T-helper 1 cell treated with Interleukin-12 subunit alpha and Interleukin-12 subunit beta and Interleukin-4 antibody, amounts not matched to agents 30 ng/mL and 1 ng/mL, for 36 hours (primary cell): ENCODE data around the gene EDIL3. TPM values are rescaled to one million over a fixed set of nuclear protein-coding genes. Genes with fewer than 3 reads are reported as not detected.
"Not testable (repeated sequence)": the region's sequence is repeated elsewhere in the genome, so short reads cannot be mapped to it uniquely, and the experiment has no call there.

Experiments used
- intact Hi-C: fragments of 100-400 bp; cut with micrococcal nuclease; formaldehyde crosslinking; loops from one replicate; pipeline ENCODE4 v1.15.1; 2024
- total RNA-seq: library from RNA; stranded (reverse); gene quantifications from 2 replicates; pipeline ENCODE4 v1.2.3, GENCODE V29; 2022

EDIL3 gene
- total RNA-seq, 1 donor from 2014 or later: not detected

- intact Hi-C loops: loop anchor here (10.0 kb wide), 1 partner anchor 667 kb away; no protein-coding TSS in a partner anchor
These were observed 2.9 kb downstream of the EDIL3 start for GRCh38 chr5:84381502-84382362.

- intact Hi-C loops: loop anchor here (10.0 kb wide), 1 partner anchor 665 kb away; no protein-coding TSS in a partner anchor
These were observed 4.9 kb downstream of the EDIL3 start for GRCh38 chr5:84379749-84380148.

GRCh38 chr5:84378961-84379360 is 5.7 kb downstream of the EDIL3 start:
- intact Hi-C loops: no loop called here

GRCh38 chr5:84378420-84378819 is 6.3 kb downstream of the EDIL3 start:
- intact Hi-C loops: no loop called here

GRCh38 chr5:84376346-84376745 is 8.3 kb downstream of the EDIL3 start:
- intact Hi-C loops: no loop called here

- intact Hi-C loops: no loop called here
These were observed 10.1 kb downstream of the EDIL3 start for GRCh38 chr5:84374568-84374967.

- intact Hi-C loops: no loop called here
These were observed 11.2 kb downstream of the EDIL3 start for GRCh38 chr5:84373506-84373905.

- intact Hi-C loops: no loop called here
These were observed 12.5 kb downstream of the EDIL3 start for GRCh38 chr5:84372066-84372695.

GRCh38 chr5:84370176-84370575 is 14.5 kb downstream of the EDIL3 start:
- intact Hi-C loops: no loop called here

GRCh38 chr5:84364043-84364442 is 20.6 kb downstream of the EDIL3 start:
- intact Hi-C loops: no loop called here

GRCh38 chr5:84362061-84362720 is 22.5 kb downstream of the EDIL3 start:
- intact Hi-C loops: no loop called here

GRCh38 chr5:84361572-84361971 is 23.1 kb downstream of the EDIL3 start:
- intact Hi-C loops: no loop called here

GRCh38 chr5:84360056-84360455 is 24.6 kb downstream of the EDIL3 start:
- intact Hi-C loops: no loop called here

GRCh38 chr5:84354101-84354500 is 30.6 kb downstream of the EDIL3 start:
- intact Hi-C loops: no loop called here

GRCh38 chr5:84344788-84345187 is 39.9 kb downstream of the EDIL3 start:
- intact Hi-C loops: no loop called here

- intact Hi-C loops: no loop called here
These were observed 41.5 kb downstream of the EDIL3 start for GRCh38 chr5:84343171-84343570.

GRCh38 chr5:84332106-84332505 is 52.6 kb downstream of the EDIL3 start:
- intact Hi-C loops: no loop called here

GRCh38 chr5:84327591-84327990 is 57.1 kb downstream of the EDIL3 start:
- intact Hi-C loops: no loop called here

- intact Hi-C loops: no loop called here
These were observed 62.0 kb downstream of the EDIL3 start for GRCh38 chr5:84322646-84323045.

- intact Hi-C loops: not testable (repeated sequence)
These were observed 66.9 kb downstream of the EDIL3 start for GRCh38 chr5:84317826-84318225.

- intact Hi-C loops: not testable (repeated sequence)
These were observed 72.4 kb downstream of the EDIL3 start for GRCh38 chr5:84312280-84312679.

- intact Hi-C loops: not testable (repeated sequence)
These were observed 74.8 kb downstream of the EDIL3 start for GRCh38 chr5:84309850-84310249.
